Adrenal gland (tissue), 12 donors: Measurements from ENCODE around the gene E4F1. TPM values are rescaled to one million over a fixed set of nuclear protein-coding genes. Genes with fewer than 3 reads are reported as not detected.

Source experiments
- DNase-seq, 7 donors: peaks; one replicate each; pipeline ENCODE4 v3.0.0-alpha.2; 2019 to 2020
- H3K27ac ChIP-seq, 5 donors: fragments of 200-600 bp; sonication (generic) in 4 of 5; 1 replicate in 3 of 5; 2 replicates in 2 of 5; pipeline versions ENCODE4 v1.5.1 to v1.8.0; 2016 to 2020; ENCODE audit warnings: mild to moderate bottlenecking in 1 of 5
- H3K27me3 ChIP-seq: fragments of 200-600 bp; 2 replicates; pipeline ENCODE4 v1.8.0; 2021
- H3K36me3 ChIP-seq, 2 donors: fragments of 200-600 bp; replicated peaks in 1 of 2; 1 replicate in 1 of 2; 2 replicates in 1 of 2; pipeline versions ENCODE4 v1.5.1 to v1.8.0; 2018 to 2022
- H3K4me1 ChIP-seq, 2 donors: fragments of 200-600 bp; replicated peaks in 1 of 2; 1 replicate in 1 of 2; 2 replicates in 1 of 2; pipeline versions ENCODE4 v1.5.1 to v1.8.0; 2018 to 2021
- H3K4me3 ChIP-seq, 4 donors: fragments of 200-600 bp; sonication (generic) in 3 of 4; one replicate each; pipeline ENCODE4 v1.5.1; 2016 to 2018
- H3K9me3 ChIP-seq, 3 donors: fragments of 200-600 bp; sonication (generic) in 1 of 3; replicated peaks in 1 of 3; 1 replicate in 2 of 3; 2 replicates in 1 of 3; pipeline versions ENCODE4 v1.5.1 to v1.8.0; 2016 to 2021
- POLR2A ChIP-seq, 2 donors: fragments of 450-650 bp; IDR thresholded peaks; one replicate each; pipeline ENCODE4 v1.6.1; 2017; ENCODE audit warnings: antibody characterized with exemption in 2 of 2, mild to moderate bottlenecking in 2 of 2, moderate library complexity in 1 of 2
- WGBS, 4 donors: extraction: QIAGEN DNeasy Blood & Tissue Kit in 2 of 4; methylation state at CpG; one replicate each; pipeline versions ENCODE4 v1.1.5 to v1.1.7; 2013 to 2017; 5-methylcytosine and 5-hydroxymethylcytosine counted together
- intact Hi-C, 2 donors: fragments of 100-400 bp; cut with DNase I; formaldehyde crosslinking; loops; one replicate each; pipeline versions ENCODE4 v1.14.1 to v1.15.0; 2022 to 2023
- polyA plus RNA-seq, 3 donors: library from polyadenylated mRNA; stranded (reverse); fragments of 200-250 nt in 2 of 3; fragments of 350-450 nt in 1 of 3; fragmentation: Illumina TruSeq in 1 of 3; extraction: RNeasy Lipid Tissue Mini Kit (QIAGEN cat#74804) in 1 of 3; gene quantifications; one replicate each; pipeline ENCODE4 v1.2.3, GENCODE V29; 2013 to 2014
- total RNA-seq, 9 donors: library from RNA; depleted of rRNA in 4 of 9; stranded (reverse); fragments of >200 nt in 4 of 9; fragments of 120-200 nt in 1 of 9; fragmentation: NEBNext Ultra II Directional in 1 of 9; extraction: Animal tissue kit (Norgen Biotek cat#: 25700) in 1 of 9; gene quantifications; one replicate each; pipeline versions ENCODE4 v1.1.0 to v1.2.4, GENCODE V29; 2013 to 2023
- TF ChIP-seq, protein P1 (sequence below), 6 experiments: fragments of 450-650 bp in 4 of 6; fragments of 200-600 bp in 2 of 6; sonication (generic) in 1 of 6; IDR thresholded peaks; 1 replicate in 5 of 6; 2 replicates in 1 of 6; pipeline versions ENCODE4 v1.5.1 to v1.8.0; 2016 to 2021; ENCODE audit warnings: antibody characterized with exemption in 6 of 6, mild to moderate bottlenecking in 2 of 6, moderate library complexity in 1 of 6
- donor health status: healthy with polysubstance abuse.
- donor health status: Bipolar disorder and iron deficiency.
- donor health status: DM: yes; HTN: yes; CAD: no.
- donor health status: DM: no; HTN: no; CAD: no.
- donor health status: DM: no; HTN: no; CAD: no.
- donor health status: DM: yes; HTN: yes; CAD: no.

Gene E4F1
- total and polyA plus RNA-seq, 12 donors, result 2.9 to 121 (median 27.1) TPM

GRCh38 chr16:2232094-2232990 lies 9.0 kb downstream of the E4F1 start:
- intact Hi-C loops, result no loop called here
- TF ChIP-seq POLR2A (IDR thresholded peaks at IDR 0.05), result no peak
- TF ChIP-seq, protein P1, sequence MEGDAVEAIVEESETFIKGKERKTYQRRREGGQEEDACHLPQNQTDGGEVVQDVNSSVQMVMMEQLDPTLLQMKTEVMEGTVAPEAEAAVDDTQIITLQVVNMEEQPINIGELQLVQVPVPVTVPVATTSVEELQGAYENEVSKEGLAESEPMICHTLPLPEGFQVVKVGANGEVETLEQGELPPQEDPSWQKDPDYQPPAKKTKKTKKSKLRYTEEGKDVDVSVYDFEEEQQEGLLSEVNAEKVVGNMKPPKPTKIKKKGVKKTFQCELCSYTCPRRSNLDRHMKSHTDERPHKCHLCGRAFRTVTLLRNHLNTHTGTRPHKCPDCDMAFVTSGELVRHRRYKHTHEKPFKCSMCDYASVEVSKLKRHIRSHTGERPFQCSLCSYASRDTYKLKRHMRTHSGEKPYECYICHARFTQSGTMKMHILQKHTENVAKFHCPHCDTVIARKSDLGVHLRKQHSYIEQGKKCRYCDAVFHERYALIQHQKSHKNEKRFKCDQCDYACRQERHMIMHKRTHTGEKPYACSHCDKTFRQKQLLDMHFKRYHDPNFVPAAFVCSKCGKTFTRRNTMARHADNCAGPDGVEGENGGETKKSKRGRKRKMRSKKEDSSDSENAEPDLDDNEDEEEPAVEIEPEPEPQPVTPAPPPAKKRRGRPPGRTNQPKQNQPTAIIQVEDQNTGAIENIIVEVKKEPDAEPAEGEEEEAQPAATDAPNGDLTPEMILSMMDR (IDR thresholded peaks at IDR 0.05), result no peak
- Histone ChIP-seq H3K4me3 (no peak overlapping the region), H3K27me3 (peaks cover 7% of the 10 kb centered on the region), H3K4me1 (peaks cover 11 to 15% of the 10 kb centered on the region in 2 donors), H3K36me3 (peaks cover 0 to 71% of the 10 kb centered on the region in 2 donors), H3K27ac (no peak overlapping the region), H3K9me3 (no peaks in the 10 kb centered on the region)
- 85 to 92% (median 90%) methylated on average over 21 to 41 of the region's 41 CpGs for WGBS, 4 donors
- no peak for DNase-seq

GRCh38 chr16:2233046-2233775 lies 9.8 kb downstream of the E4F1 start:
- Histone ChIP-seq H3K36me3 (peaks cover 0 to 70% of the 10 kb centered on the region in 2 donors), H3K27me3 (peaks cover 9% of the 10 kb centered on the region), H3K4me3 (no peak overlapping the region), H3K4me1 (peaks cover 12 to 17% of the 10 kb centered on the region in 2 donors), H3K27ac (no peak overlapping the region), H3K9me3 (no peaks in the 10 kb centered on the region)
- intact Hi-C loops, result no loop called here
- WGBS, 4 donors, result 83 to 88% (median 87%) methylated on average over 14 to 28 of the region's 28 CpGs
- no peak for DNase-seq
- TF ChIP-seq, protein P1 (IDR thresholded peaks at IDR 0.05), result no peak
- no peak for TF ChIP-seq POLR2A (IDR thresholded peaks at IDR 0.05)

DNA sequence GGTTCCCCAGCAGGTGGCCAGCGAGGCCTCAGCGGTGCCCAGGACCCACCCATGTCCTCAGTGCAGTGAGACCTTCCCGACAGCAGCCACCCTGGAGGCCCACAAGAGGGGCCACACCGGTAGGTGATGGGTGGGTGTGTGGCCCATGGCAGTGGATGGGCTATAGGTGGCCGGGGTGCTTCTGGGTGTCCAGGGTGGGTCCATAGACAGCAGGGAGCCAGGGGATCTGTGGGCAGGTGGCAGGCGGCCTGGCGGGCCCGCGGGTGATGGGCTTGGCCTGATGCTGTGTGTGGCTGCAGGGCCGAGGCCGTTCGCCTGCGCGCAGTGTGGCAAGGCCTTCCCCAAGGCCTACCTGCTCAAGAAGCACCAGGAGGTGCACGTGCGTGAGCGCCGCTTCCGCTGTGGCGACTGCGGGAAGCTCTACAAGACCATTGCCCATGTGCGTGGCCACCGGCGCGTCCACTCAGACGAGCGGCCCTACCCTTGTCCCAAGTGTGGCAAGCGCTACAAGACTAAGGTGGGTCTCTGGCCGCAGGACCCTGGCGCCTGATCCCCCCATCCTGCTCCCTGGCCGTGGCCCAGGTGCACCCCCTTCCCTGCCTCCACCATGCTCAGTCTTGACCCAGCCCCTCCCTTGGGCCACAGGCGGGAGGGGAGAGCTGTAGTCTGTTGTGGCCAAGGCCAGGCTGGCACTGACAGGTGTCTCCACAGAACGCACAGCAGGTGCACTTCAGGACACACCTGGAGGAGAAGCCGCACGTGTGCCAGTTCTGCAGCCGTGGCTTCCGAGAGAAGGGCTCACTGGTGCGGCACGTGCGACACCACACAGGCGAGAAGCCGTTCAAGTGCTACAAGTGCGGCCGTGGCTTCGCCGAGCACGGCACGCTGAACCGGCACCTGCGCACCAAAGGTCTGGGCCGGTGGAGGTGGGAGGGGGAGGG lies 10.8 kb downstream of the E4F1 start:
- Histone ChIP-seq H3K9me3 (no peaks in the 10 kb centered on the region), H3K4me3 (no peak overlapping the region), H3K27ac (no peak overlapping the region), H3K36me3 (peaks cover 0 to 61% of the 10 kb centered on the region in 2 donors), H3K27me3 (peaks cover 9% of the 10 kb centered on the region), H3K4me1 (peaks cover 12 to 23% of the 10 kb centered on the region in 2 donors)
- intact Hi-C loops, result no loop called here
- TF ChIP-seq, protein P1 (IDR thresholded peaks at IDR 0.05), result no peak
- no peak for TF ChIP-seq POLR2A (IDR thresholded peaks at IDR 0.05)
- WGBS, 4 donors, result 95 to 98% (median 96%) methylated on average over 21 to 51 of the region's 51 CpGs; no CpG with 5 or more reads in 1 of the 4 donors
- no peak for DNase-seq
